Mesendoderm (in vitro differentiated cells): ENCODE measurements around the gene MEGF6.
"Not testable (repeated sequence)": the region's sequence is repeated elsewhere in the genome, so short reads cannot be mapped to it uniquely, and the experiment has no call there.

Experiments
- DNase-seq: peaks from one replicate; pipeline ENCODE4 v3.0.0; 2013
- H2AK5ac ChIP-seq: 2 replicates; pipeline ENCODE4 v1.6.1; 2013; ENCODE audit warnings: low read length, inconsistent platforms
- H2BK120ac ChIP-seq: 2 replicates; pipeline ENCODE4 v1.6.1; 2013; ENCODE audit warnings: low read depth, mild to moderate bottlenecking, low read length, moderate library complexity, mixed read lengths
- H2BK15ac ChIP-seq: replicated peaks from 2 replicates; pipeline ENCODE4 v1.6.1; 2013; ENCODE audit warnings: low read depth, mild to moderate bottlenecking, moderate library complexity
- H2BK5ac ChIP-seq: 2 replicates; pipeline ENCODE4 v1.6.1; 2013; ENCODE audit warnings: low read length, inconsistent platforms
- H3K18ac ChIP-seq: 2 replicates; pipeline ENCODE4 v1.6.1; 2013; ENCODE audit warnings: mild to moderate bottlenecking, low read length, mixed read lengths
- H3K23ac ChIP-seq: one replicate; pipeline ENCODE4 v1.6.1; 2013; ENCODE audit warnings: low read length
- H3K27ac ChIP-seq: 2 replicates; pipeline ENCODE4 v1.5.1; 2013; ENCODE audit warnings: low read depth, mild to moderate bottlenecking, inconsistent platforms, low read length, moderate library complexity
- H3K27me3 ChIP-seq: 2 replicates; pipeline ENCODE4 v1.6.1; 2013; ENCODE audit warnings: low read length, control low read depth, mild to moderate bottlenecking, inconsistent platforms; ENCODE audit not compliant: insufficient read depth, poor library complexity
- H3K36me3 ChIP-seq: 2 replicates; pipeline ENCODE4 v1.6.1; 2013; ENCODE audit warnings: low read length, inconsistent platforms; ENCODE audit not compliant: control insufficient read depth, insufficient read depth
- H3K4ac ChIP-seq: one replicate; pipeline ENCODE4 v1.6.1; 2013; ENCODE audit warnings: low read depth, mild to moderate bottlenecking, low read length, moderate library complexity
- H3K4me1 ChIP-seq: 2 replicates; pipeline ENCODE4 v1.6.1; 2013; ENCODE audit warnings: low read depth, low read length, inconsistent platforms; ENCODE audit not compliant: control insufficient read depth
- H3K4me2 ChIP-seq: 2 replicates; pipeline ENCODE4 v1.6.1; 2013; ENCODE audit warnings: low read length
- H3K4me3 ChIP-seq: 2 replicates; pipeline ENCODE4 v1.5.1; 2013; ENCODE audit warnings: mild to moderate bottlenecking, low read length
- H3K56ac ChIP-seq: one replicate; pipeline ENCODE4 v1.6.1; 2013; ENCODE audit warnings: low read length
- H3K79me1 ChIP-seq: 2 replicates; pipeline ENCODE4 v1.6.1; 2013; ENCODE audit warnings: low read length, inconsistent platforms
- H3K79me2 ChIP-seq: 2 replicates; pipeline ENCODE4 v1.6.1; 2013; ENCODE audit warnings: mild to moderate bottlenecking, low read length; ENCODE audit not compliant: control insufficient read depth, insufficient read depth
- H3K9ac ChIP-seq: 2 replicates; pipeline ENCODE4 v1.6.1; 2013; ENCODE audit warnings: low read length, inconsistent platforms
- H4K5ac ChIP-seq: one replicate; pipeline ENCODE4 v1.6.1; 2013; ENCODE audit warnings: low read length
- H4K8ac ChIP-seq: one replicate; pipeline ENCODE4 v1.6.1; 2013; ENCODE audit warnings: low read depth, mild to moderate bottlenecking, control low read depth, low read length, moderate library complexity
- WGBS: extraction: QIAGEN DNeasy Blood & Tissue Kit; methylation state at CpG from one replicate; pipeline ENCODE4 v1.1.7; 2013; ENCODE audit warnings: low lambda C conversion rate, missing lambda C conversion rate; ENCODE audit not compliant: insufficient coverage; ENCODE audit errors: extremely low coverage; 5-methylcytosine and 5-hydroxymethylcytosine counted together

MEGF6 gene

GRCh38 chr1:3584915-3585314, 26.4 kb downstream of the MEGF6 start:
- Histone ChIP-seq H3K27me3 (no peaks in the 10 kb centered on the region), H3K4me3 (no peak overlapping the region), H2AK5ac (no peak overlapping the region), H2BK15ac (no peak overlapping the region), H2BK120ac (no peak overlapping the region), H3K56ac (no peak overlapping the region), H4K8ac (no peak overlapping the region), H3K36me3 (no peaks in the 10 kb centered on the region), H3K4ac (no peak overlapping the region), H2BK5ac (no peak overlapping the region), H3K79me1 (no peaks in the 10 kb centered on the region), H3K18ac (no peak overlapping the region), H3K9ac (no peak overlapping the region), H3K23ac (no peak overlapping the region), H3K4me2 (no peak overlapping the region), H3K27ac (no peak overlapping the region), H3K4me1 (no peaks in the 10 kb centered on the region), H3K79me2 (no peaks in the 10 kb centered on the region), H4K5ac (no peak overlapping the region)
- WGBS: no CpG with 5 or more reads among the region's 7 CpGs
- no peak for DNase-seq

GRCh38 chr1:3583751-3584150, 27.6 kb downstream of the MEGF6 start:
- WGBS: no CpG with 5 or more reads among the region's 21 CpGs
- H3K36me3 ChIP-seq: not testable (repeated sequence)

GRCh38 chr1:3581296-3582036, 29.8 kb downstream of the MEGF6 start:
- no peak overlapping the region for H3K4ac ChIP-seq
- H3K79me1 ChIP-seq: no peaks in the 10 kb centered on the region
- H3K4me3 ChIP-seq: no peak overlapping the region
- H3K9ac ChIP-seq: no peak overlapping the region
- no peak overlapping the region for H3K56ac ChIP-seq
- H4K5ac ChIP-seq: no peak overlapping the region
- H3K4me2 ChIP-seq: no peak overlapping the region
- no peak overlapping the region for H3K23ac ChIP-seq
- H3K79me2 ChIP-seq: no peaks in the 10 kb centered on the region
- no peak overlapping the region for H3K18ac ChIP-seq
- no peak for DNase-seq
- no peak overlapping the region for H2BK15ac ChIP-seq
- no peak overlapping the region for H3K27ac ChIP-seq
- no peak overlapping the region for H2AK5ac ChIP-seq
- no peaks in the 10 kb centered on the region for H3K27me3 ChIP-seq
- H4K8ac ChIP-seq: no peak overlapping the region
- WGBS: no CpG with 5 or more reads among the region's 16 CpGs
- H2BK5ac ChIP-seq: no peak overlapping the region
- no peak overlapping the region for H2BK120ac ChIP-seq
- no peaks in the 10 kb centered on the region for H3K4me1 ChIP-seq
- no peaks in the 10 kb centered on the region for H3K36me3 ChIP-seq

More at GRCh38 chr1:3583751-3584150, 27.6 kb downstream of the MEGF6 start:
- not testable (repeated sequence) for H3K56ac ChIP-seq, H3K23ac ChIP-seq, H2BK5ac ChIP-seq, H2AK5ac ChIP-seq, DNase-seq, H3K4me1 ChIP-seq, H4K5ac ChIP-seq, H3K27ac ChIP-seq, H3K27me3 ChIP-seq, H3K79me2 ChIP-seq, H3K4me3 ChIP-seq, H2BK15ac ChIP-seq, H2BK120ac ChIP-seq, H3K79me1 ChIP-seq, H4K8ac ChIP-seq, H3K9ac ChIP-seq, H3K4ac ChIP-seq, H3K4me2 ChIP-seq, H3K18ac ChIP-seq

- DNase-seq: no peak
- H2AK5ac ChIP-seq: no peak overlapping the region
- no peaks in the 10 kb centered on the region for H3K79me1 ChIP-seq
- no peaks in the 10 kb centered on the region for H3K79me2 ChIP-seq
- H4K8ac ChIP-seq: no peak overlapping the region
- no peak overlapping the region for H4K5ac ChIP-seq
- H3K27me3 ChIP-seq: no peaks in the 10 kb centered on the region
- H3K27ac ChIP-seq: no peak overlapping the region
- H3K4me3 ChIP-seq: no peak overlapping the region
- H3K36me3 ChIP-seq: no peaks in the 10 kb centered on the region
- H2BK15ac ChIP-seq: no peak overlapping the region
- no CpG with 5 or more reads among the region's 9 CpGs for WGBS
- H3K23ac ChIP-seq: no peak overlapping the region
- no peak overlapping the region for H2BK120ac ChIP-seq
- no peak overlapping the region for H3K9ac ChIP-seq
- no peak overlapping the region for H2BK5ac ChIP-seq
- H3K56ac ChIP-seq: no peak overlapping the region
- no peaks in the 10 kb centered on the region for H3K4me1 ChIP-seq
- H3K18ac ChIP-seq: no peak overlapping the region
- H3K4ac ChIP-seq: no peak overlapping the region
- H3K4me2 ChIP-seq: no peak overlapping the region
Measured at GRCh38 chr1:3580231-3580630, 31.1 kb downstream of the MEGF6 start.

GRCh38 chr1:3579626-3580025, 31.7 kb downstream of the MEGF6 start:
- no peak overlapping the region for H3K23ac ChIP-seq
- no peak overlapping the region for H3K4me3 ChIP-seq
- no peak overlapping the region for H3K27ac ChIP-seq
- H3K4ac ChIP-seq: no peak overlapping the region
- no peak overlapping the region for H4K5ac ChIP-seq
- H3K79me2 ChIP-seq: no peaks in the 10 kb centered on the region
- no peak overlapping the region for H2BK120ac ChIP-seq
- no peak overlapping the region for H3K18ac ChIP-seq
- no peak overlapping the region for H4K8ac ChIP-seq
- no peaks in the 10 kb centered on the region for H3K27me3 ChIP-seq
- no peak overlapping the region for H3K4me2 ChIP-seq
- no peak overlapping the region for H2AK5ac ChIP-seq
- no peak overlapping the region for H3K56ac ChIP-seq
- no peak overlapping the region for H2BK5ac ChIP-seq
- DNase-seq: no peak
- no peak overlapping the region for H3K9ac ChIP-seq
- no peaks in the 10 kb centered on the region for H3K36me3 ChIP-seq
- no peak overlapping the region for H2BK15ac ChIP-seq
- no CpG with 5 or more reads among the region's 16 CpGs for WGBS
- H3K79me1 ChIP-seq: no peaks in the 10 kb centered on the region
- no peaks in the 10 kb centered on the region for H3K4me1 ChIP-seq

GRCh38 chr1:3578906-3579305, 32.4 kb downstream of the MEGF6 start:
- Histone ChIP-seq H3K9ac (no peak overlapping the region), H3K4me1 (no peaks in the 10 kb centered on the region), H3K79me2 (no peaks in the 10 kb centered on the region), H3K27ac (no peak overlapping the region), H3K36me3 (no peaks in the 10 kb centered on the region), H3K4me2 (no peak overlapping the region), H3K56ac (no peak overlapping the region), H2BK120ac (no peak overlapping the region), H3K4me3 (no peak overlapping the region), H3K27me3 (no peaks in the 10 kb centered on the region), H3K79me1 (no peaks in the 10 kb centered on the region), H4K5ac (no peak overlapping the region), H2BK15ac (no peak overlapping the region), H2BK5ac (no peak overlapping the region), H2AK5ac (no peak overlapping the region), H3K4ac (no peak overlapping the region), H4K8ac (no peak overlapping the region), H3K18ac (no peak overlapping the region), H3K23ac (no peak overlapping the region)
- no CpG with 5 or more reads among the region's 19 CpGs for WGBS
- DNase-seq: no peak
